ENCODE measurements around the gene RCAN1.

RCAN1 gene

GRCh38 chr21:34636961-34637360 lies 22.0 kb upstream of the RCAN1 start:
- H3K27ac ChIP-seq = no peak overlapping the region
- no peak for TF ChIP-seq CTCF (IDR thresholded peaks at IDR 0.05)
- no peak for TF ChIP-seq ZFX (IDR thresholded peaks at IDR 0.05; ENCODE audit: borderline replicate concordance)

DNA sequence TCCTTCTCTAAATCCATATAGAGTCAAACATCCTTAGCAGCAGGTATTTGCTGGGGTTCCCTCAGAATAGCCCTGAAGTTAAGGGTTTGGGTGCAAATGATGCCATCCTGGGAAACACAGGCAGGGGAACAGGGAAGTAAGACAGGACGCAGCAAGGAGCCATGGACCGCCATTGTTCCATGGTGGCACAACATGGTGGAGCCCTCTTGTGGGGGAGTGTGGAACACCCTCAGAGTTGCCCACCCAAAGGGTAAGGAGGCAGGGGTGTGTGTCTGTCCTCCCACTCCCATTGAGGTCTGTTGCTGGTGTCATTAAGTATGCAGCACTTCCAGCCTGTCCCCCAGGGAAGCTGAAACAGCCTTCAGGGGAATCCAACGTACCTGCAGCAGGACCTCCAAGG lies 20.4 kb upstream of the RCAN1 start:
- no peak overlapping the region for H3K27ac ChIP-seq
- peak; percentile 47 for TF ChIP-seq CTCF (IDR thresholded peaks at IDR 0.05)
- no peak for TF ChIP-seq ZFX (IDR thresholded peaks at IDR 0.05; ENCODE audit: borderline replicate concordance)

GRCh38 chr21:34632498-34632897 lies 17.6 kb upstream of the RCAN1 start:
- no peak overlapping the region for H3K27ac ChIP-seq
- TF ChIP-seq CTCF (IDR thresholded peaks at IDR 0.05) = no peak
- no peak for TF ChIP-seq ZFX (IDR thresholded peaks at IDR 0.05; ENCODE audit: borderline replicate concordance)

GRCh38 chr21:34630536-34631143 lies 15.7 kb upstream of the RCAN1 start:
- TF ChIP-seq ZFX (IDR thresholded peaks at IDR 0.05; ENCODE audit: borderline replicate concordance) (no peak), CTCF (IDR thresholded peaks at IDR 0.05) (peak; percentile 83)
- no peak overlapping the region for H3K27ac ChIP-seq

GRCh38 chr21:34626131-34626530 lies 11.2 kb upstream of the RCAN1 start:
- TF ChIP-seq ZFX (IDR thresholded peaks at IDR 0.05; ENCODE audit: borderline replicate concordance) = no peak
- no peak for TF ChIP-seq CTCF (IDR thresholded peaks at IDR 0.05)
- no peak overlapping the region for H3K27ac ChIP-seq

DNA sequence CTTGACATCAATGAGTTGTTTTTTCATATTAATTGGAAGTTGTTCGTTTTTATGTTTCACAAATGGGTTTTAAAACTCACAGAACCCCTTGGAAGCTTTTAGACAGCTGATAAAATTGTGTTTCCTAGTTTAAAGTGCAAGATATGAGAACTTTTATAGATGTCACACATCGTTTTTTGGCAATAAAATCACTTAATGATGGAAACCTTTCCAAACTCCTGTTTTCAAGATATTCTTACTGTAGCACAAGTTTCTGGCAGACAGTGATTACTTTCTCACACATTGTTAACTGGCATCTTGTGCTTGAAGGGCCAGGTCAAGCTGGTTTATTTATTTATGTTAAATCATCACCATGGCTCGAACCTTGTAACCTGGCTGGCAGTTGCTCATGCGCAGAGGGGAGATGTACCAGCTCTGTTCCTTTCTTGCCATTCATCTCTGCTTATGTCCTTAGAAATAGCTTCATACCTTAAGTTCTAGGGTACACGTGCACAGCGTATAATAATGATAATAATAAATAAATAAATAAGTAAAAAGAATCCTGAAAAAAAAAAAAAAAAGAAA lies 10.2 kb upstream of the RCAN1 start:
- no peak for TF ChIP-seq ZFX (IDR thresholded peaks at IDR 0.05; ENCODE audit: borderline replicate concordance)
- TF ChIP-seq CTCF (IDR thresholded peaks at IDR 0.05) = no peak
- H3K27ac ChIP-seq = no peak overlapping the region

GRCh38 chr21:34623516-34623915 lies 8.6 kb upstream of the RCAN1 start:
- no peak for TF ChIP-seq ZFX (IDR thresholded peaks at IDR 0.05; ENCODE audit: borderline replicate concordance)
- no peak for TF ChIP-seq CTCF (IDR thresholded peaks at IDR 0.05)

More at GRCh38 chr21:34623516-34623915, 8.6 kb upstream of the RCAN1 start:
- H3K27ac ChIP-seq = no peak overlapping the region
